Renal cortex interstitium (tissue), 11 donors: ENCODE data around the gene AUTS2. TPM values are rescaled to one million over a fixed set of nuclear protein-coding genes. Genes with fewer than 3 reads are reported as not detected.

Source experiments
- DNase-seq, 11 donors: peaks; one replicate each; pipeline ENCODE4 v3.0.0-alpha.2; 2013; ENCODE audit warnings: low read depth in 9 of 11, low spot score in 4 of 11; ENCODE audit errors: extremely low read depth in 1 of 11
- polyA plus RNA-seq, 3 donors: library from polyadenylated mRNA; unstranded; fragments of 120-200 nt; gene quantifications; one replicate each; pipeline ENCODE4 v1.2.1, GENCODE V29; 2013; ENCODE audit not compliant: insufficient read length in 3 of 3

AUTS2 gene
- polyA plus RNA-seq, 3 donors = 78.0 to 102 (median 90.7) TPM

GRCh38 chr7:70470746-70471145 lies 872.5 kb downstream of the AUTS2 start:
- DNase-seq = no peak

- DNase-seq = no peak
Observed at GRCh38 chr7:70472601-70473237, 874.4 kb downstream of the AUTS2 start.

- DNase-seq = no peak
Observed at GRCh38 chr7:70474639-70475234, 876.5 kb downstream of the AUTS2 start.

DNA sequence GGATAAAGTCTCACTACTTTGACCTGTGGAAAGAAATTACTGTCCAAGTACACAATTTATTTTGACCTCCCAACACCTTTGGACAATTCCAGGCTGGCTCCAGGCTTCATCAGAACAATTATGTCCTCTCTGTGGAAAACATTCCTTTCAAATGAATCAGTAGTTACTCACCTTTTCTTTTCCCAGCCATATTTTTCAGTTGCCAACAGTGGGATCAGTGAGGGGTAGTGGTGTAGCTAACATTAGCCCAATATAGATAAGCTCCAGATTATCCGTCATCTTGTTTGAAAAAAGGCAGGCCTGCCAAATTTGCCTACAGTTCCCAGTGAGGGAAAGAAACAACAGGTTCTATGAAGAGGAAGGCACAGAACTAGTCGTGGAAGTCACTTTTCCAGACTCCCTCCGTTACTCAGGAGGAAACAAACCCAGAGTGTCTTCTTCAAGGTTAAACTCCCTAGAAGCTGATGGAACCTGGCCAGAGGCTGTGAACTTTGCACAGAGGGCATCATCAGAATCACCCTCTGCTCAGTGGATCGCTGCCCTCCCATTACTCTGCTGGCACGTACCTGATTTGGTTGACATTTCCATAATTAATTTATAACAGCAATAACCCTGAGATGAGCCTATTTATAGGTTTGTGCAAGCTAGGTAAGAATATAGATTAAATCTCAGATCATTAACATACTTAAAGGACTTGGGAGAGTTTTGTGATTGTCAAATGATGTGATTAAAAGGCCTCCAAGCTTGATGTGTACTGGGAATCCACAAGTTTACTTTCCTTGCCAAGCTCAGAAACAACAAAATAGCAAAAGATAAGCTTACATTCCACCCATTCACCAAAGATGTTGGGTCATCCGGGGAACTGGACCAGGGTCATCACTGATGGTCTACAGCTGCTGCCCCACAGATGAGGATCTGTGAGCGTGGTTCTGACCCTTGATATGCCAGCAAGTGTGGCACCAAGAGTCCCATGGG lies 879.0 kb downstream of the AUTS2 start:
- no peak for DNase-seq

GRCh38 chr7:70479153-70480021 lies 881.1 kb downstream of the AUTS2 start:
- DNase-seq = no peak

- DNase-seq = no peak
Observed at GRCh38 chr7:70480927-70481569, 882.8 kb downstream of the AUTS2 start.

GRCh38 chr7:70481570-70482123 lies 883.4 kb downstream of the AUTS2 start:
- no peak for DNase-seq

GRCh38 chr7:70484255-70484654 lies 886.0 kb downstream of the AUTS2 start:
- no peak for DNase-seq

DNA sequence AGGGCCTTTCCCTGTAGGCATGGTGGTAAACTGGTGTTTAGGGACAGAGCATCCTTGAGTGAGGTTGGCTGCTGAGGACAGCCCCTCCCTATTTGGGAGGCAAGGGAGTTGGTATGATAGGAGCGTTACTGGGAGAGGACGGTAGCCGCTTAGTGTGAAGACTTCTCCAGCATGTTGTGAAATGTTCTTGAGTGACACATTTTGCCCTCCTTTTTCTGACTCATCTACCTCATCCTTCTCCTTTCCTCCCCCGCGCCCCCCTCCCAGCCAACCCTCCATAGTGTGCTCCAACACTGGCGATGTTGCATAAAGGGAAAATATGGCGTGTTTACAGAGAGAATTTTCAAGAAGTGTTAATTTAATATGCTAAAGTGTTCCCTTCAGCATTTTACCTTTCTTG lies 888.7 kb downstream of the AUTS2 start:
- no peak for DNase-seq

- no peak for DNase-seq
Observed at GRCh38 chr7:70487428-70487827, 889.2 kb downstream of the AUTS2 start.

GRCh38 chr7:70487886-70488285 lies 889.6 kb downstream of the AUTS2 start:
- no peak for DNase-seq

- DNase-seq = no peak
Observed at GRCh38 chr7:70489813-70490212, 891.5 kb downstream of the AUTS2 start.

GRCh38 chr7:70492625-70493024 lies 894.4 kb downstream of the AUTS2 start:
- DNase-seq = no peak

DNA sequence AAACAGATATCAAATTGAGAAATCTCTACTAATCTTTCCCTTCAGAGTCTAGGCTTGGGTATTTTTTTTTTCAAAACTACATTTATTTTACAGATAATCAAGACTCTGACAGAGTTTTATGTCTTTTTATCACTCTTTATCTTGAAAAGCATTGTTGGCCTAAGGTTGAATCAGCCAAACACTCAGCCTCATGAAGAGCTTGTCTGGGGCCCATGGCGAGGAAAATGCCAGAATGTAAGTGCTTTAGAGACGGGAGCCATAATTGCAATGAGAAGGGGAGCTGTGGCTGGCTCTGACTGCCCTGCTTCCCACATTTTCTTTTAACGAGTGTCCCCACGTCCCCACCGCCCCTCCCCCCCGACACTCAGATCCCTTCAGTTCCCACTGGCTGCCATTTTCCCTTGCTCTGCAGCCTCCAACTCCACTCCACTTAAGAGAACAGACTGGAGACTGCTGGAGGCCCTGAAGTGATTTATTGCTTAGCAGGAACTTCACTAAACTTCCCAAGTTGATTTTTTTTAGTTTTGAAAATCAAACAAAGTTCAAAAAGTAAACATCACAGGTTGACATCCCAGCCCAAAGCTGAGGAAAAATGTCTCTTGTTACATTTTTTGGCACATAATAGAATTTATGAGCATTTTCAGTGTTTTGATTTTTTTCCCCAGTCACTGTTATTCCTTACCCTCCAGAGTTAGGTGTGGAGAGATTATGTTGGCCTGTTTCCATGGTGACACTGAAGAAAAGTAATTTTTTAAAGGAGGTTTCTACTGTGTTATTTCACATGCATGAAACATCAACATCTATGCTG lies 896.2 kb downstream of the AUTS2 start:
- DNase-seq = no peak

- DNase-seq = no peak
Observed at GRCh38 chr7:70495033-70495376, 896.7 kb downstream of the AUTS2 start.

- no peak for DNase-seq
Observed at GRCh38 chr7:70497793-70498192, 899.5 kb downstream of the AUTS2 start.

- no peak for DNase-seq
Observed at GRCh38 chr7:70498232-70498992, 900.1 kb downstream of the AUTS2 start.
